HG03521 (cell line): ENCODE data around the gene SDK2.

Experiments used
- ATAC-seq: cut with Tn5 transposase; IDR thresholded peaks from one replicate; pipeline ENCODE4 v1.9.1; 2021; ENCODE audit warnings: mild to moderate bottlenecking, moderate library complexity; ENCODE audit not compliant: unreplicated experiment

The SDK2 gene

GRCh38 chr17:73644145-73645049, at the start of gene SDK2:
Gene SDK2 (minus strand): TSS chr17:73644445. CDS start chr17:73644088, 357 bp downstream.
- no peak for ATAC-seq

- no peak for ATAC-seq
Measured at GRCh38 chr17:73693071-73693470, 48.8 kb upstream of the SDK2 start.

- ATAC-seq, result no peak
Measured at GRCh38 chr17:73691321-73691766, 47.1 kb upstream of the SDK2 start.

GRCh38 chr17:73690676-73691075, 46.4 kb upstream of the SDK2 start:
- ATAC-seq, result no peak

GRCh38 chr17:73689596-73690275, 45.5 kb upstream of the SDK2 start:
- no peak for ATAC-seq

GRCh38 chr17:73686961-73687360, 42.7 kb upstream of the SDK2 start:
- ATAC-seq, result no peak

GRCh38 chr17:73686126-73686525, 41.9 kb upstream of the SDK2 start:
- ATAC-seq, result no peak

- ATAC-seq, result no peak
Measured at GRCh38 chr17:73684183-73684582, 39.9 kb upstream of the SDK2 start.

GRCh38 chr17:73683771-73684170, 39.5 kb upstream of the SDK2 start:
- no peak for ATAC-seq

GRCh38 chr17:73681946-73682345, 37.7 kb upstream of the SDK2 start:
- ATAC-seq, result no peak

- ATAC-seq, result no peak
Measured at GRCh38 chr17:73679476-73679875, 35.2 kb upstream of the SDK2 start.

- no peak for ATAC-seq
Measured at GRCh38 chr17:73678999-73679398, 34.8 kb upstream of the SDK2 start.

- no peak for ATAC-seq
Measured at GRCh38 chr17:73669771-73670170, 25.5 kb upstream of the SDK2 start.

- ATAC-seq, result no peak
Measured at GRCh38 chr17:73667181-73667959, 23.1 kb upstream of the SDK2 start.

- ATAC-seq, result no peak
Measured at GRCh38 chr17:73663614-73664013, 19.4 kb upstream of the SDK2 start.

- ATAC-seq, result no peak
Measured at GRCh38 chr17:73660366-73660765, 16.1 kb upstream of the SDK2 start.

- no peak for ATAC-seq
Measured at GRCh38 chr17:73658821-73659515, 14.7 kb upstream of the SDK2 start.

GRCh38 chr17:73657473-73658116, 13.3 kb upstream of the SDK2 start:
- ATAC-seq, result no peak

- ATAC-seq, result no peak
Measured at GRCh38 chr17:73654241-73654640, 10.0 kb upstream of the SDK2 start.

- ATAC-seq, result no peak
Measured at GRCh38 chr17:73653810-73654209, 9.6 kb upstream of the SDK2 start.
